CD4-positive, alpha-beta T cell treated with Interleukin-15 for 1 hour (primary cell): ENCODE data around the gene GABRB1.

Source experiments
- DNase-seq: peaks from one replicate; pipeline ENCODE4 v3.0.0-alpha.2; 2020

The GABRB1 gene

DNA sequence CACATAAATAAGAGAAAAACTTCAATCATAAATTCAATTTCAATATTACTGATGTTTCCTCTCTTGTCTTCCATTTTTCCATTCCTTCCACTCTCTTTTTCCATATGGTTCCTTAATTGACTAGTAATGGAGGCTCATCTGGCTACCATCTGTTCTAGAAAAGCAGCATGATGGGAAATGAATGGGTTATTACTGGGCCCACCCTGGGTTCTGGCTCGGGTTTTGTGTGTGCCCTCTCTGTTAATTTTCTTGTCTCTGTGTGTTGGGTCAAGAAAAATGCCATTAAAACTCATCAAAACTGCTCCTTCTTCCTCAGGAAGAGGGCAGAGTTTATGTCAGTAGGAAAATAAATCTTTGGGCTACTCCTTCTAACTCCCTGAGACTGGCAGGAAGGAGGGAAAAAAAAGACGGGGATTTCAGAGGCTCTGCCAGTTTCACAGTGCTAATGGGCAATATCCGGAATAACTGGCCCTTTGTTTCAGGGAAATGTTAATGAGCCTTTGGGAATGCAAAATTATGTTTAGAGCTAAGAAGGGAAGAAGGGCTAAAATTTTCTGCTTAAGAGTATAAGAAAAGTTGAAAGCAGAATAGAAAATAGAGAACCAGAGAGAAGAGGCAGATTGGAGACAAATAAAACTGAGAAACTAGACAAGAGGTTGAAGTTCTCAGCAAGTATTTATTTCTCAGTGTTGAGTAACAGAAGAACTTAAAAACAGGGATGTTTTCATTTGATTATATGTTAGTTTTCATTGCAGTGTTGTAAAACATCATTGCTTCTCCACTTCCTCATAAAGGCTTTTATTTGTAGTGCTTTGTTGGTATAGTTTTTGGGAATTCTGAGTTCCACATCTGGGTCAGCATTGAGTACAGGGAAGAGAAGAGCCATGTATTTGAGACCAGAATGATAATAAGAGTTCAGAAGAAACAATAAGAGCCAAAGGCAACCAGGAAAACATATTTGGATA lies 19.7 kb downstream of the GABRB1 start:
- DNase-seq = no peak

DNA sequence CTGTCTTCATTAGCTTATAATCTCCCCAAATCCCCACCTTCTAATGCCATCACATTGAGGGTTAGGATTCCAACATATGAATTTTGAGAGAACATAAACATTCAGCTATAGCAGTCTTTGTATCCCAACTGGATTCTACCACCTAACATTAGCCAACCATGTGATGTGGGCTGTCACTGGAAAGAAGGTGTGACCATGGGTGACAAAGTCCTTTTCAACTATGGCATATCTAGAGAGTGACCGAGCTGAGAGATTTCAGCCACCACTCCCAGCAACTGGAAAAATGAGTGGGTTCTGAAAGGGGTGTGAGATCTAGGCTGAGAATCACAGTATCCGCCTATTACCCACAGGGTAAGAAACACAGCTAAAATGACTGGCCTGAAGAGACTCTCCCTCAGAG lies 22.1 kb downstream of the GABRB1 start:
- DNase-seq = no peak

DNA sequence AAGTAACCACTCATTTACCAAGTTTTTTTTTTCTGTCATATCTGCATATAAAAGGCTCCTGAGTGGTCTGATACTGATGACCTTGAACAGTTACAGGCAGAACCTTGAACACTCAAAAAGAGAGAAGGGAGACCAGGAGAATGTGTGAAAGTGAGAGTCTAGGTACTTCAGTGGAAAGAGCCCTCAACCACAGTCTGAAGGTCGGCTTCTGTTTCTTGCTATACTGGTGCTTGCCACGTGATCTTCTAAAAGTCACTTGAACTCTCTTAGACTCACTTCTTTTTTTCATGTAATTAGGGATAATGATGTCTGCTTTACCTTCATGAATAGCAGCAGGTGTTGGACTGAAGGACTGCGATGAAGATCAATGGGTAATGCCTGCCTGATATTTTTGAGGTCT lies 22.8 kb downstream of the GABRB1 start:
- DNase-seq = no peak

DNA sequence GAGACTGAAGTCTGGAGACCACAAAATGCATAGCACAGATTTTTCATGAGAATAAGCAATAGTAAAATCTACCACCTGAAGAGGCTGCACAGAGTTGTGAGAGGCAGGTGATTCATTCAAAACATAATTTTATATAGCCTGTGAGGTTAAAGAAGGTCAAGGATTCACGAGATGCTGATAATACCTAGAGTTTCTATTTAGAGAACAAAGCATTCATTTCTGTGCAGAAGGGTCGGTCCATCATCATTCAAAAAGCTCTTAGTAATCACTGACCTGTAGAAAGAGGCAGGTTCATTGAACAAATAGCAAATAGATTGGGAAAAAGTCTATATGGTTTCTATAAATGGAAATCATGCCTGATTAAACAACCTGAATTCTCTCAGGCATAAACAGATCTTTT lies 26.6 kb downstream of the GABRB1 start:
- DNase-seq = no peak

DNA sequence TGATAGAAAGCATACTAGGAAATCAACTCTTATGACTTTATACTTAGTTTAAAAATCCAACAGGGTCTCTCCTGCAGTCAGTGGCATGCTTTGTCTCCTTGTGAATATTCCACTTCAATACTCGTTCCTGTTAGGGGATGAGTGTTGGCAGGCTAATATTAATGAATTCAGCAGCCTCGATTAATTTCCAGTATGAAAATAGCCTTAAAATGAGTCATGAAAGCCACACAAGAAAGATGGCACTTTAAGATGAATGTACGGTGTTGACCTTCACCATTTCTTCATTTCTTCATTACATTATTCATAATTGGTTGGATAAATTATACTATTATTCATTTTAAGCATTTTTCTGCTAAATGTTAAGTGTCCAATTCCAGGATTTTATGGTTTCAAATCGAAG lies 29.2 kb downstream of the GABRB1 start:
- DNase-seq = no peak

DNA sequence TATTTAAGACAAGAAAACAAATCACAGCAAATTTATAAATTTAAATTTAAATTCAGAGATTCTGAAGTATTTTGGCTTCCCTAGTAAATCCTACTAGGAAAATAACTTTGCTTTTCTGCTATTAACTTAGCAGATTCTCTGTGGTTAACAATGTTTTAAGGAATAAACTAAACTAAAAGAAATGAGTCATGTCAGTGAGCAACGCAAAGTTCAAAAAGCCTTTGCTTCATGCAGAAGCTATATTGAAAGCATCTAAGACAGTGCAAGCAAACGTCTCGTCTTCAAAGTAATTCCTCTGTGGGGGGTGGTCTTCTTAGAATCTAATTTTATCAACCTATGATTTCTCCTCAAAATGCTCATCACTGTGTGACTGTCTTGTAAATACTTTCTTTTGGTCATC lies 30.1 kb downstream of the GABRB1 start:
- no peak for DNase-seq

DNA sequence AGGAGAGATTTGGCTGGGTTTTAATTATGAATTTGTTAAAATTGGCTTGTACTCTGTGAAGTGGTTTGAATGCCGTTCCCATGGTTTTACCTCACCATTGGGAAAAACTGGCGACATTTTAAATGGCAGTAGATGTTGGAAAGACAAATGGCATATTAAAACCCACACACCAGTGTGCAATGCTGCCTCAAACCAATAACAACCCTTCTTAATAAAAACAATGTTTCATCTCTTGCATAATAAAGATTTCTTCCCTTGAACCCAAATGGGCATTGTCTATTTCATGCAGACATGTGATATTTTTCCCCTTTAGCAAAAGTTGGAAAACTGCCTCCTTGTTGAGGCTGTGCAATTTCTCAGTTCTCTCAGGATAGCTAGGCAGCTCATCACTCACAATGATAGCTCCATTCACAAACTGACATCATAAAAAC lies 33.7 kb downstream of the GABRB1 start:
- no peak for DNase-seq

DNA sequence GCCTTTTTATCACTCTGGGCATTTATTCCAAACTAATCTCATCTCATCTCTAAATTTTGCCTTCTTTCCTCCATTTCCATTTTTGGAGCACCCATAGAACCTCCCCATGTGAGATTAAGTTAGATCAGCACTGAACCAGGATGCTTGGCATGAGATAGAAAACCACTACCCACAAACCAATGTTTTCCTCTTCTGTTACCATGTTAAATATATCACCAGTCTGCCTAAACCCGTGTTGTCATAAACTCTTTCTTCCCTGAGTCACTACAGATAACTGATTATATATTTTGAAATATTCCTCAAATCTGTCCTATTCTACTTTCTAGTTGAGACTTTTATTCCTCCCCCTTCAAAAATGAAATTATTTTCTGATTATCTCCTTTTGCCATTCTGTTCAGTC lies 37.6 kb downstream of the GABRB1 start:
- DNase-seq = no peak

DNA sequence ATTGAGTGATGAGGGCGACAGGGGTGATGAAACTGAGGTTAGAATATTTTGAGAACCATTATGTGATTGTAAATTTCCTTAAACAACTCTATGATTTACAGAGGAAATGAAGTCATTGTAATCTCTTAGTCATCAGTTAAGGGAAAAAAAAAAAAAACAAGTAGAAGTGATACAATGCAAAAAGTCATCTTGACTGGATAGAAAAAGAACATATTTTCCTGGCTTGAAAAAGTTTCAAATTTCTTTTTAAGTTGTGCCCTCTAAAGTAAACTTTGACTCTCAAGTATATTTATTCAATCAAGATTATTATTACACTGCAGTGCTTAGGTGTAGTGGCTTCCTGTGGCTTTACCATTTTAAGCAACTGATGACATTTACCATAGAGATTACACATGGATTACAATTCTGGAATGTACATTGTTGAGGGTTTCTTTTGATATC lies 40.6 kb downstream of the GABRB1 start:
- no peak for DNase-seq

DNA sequence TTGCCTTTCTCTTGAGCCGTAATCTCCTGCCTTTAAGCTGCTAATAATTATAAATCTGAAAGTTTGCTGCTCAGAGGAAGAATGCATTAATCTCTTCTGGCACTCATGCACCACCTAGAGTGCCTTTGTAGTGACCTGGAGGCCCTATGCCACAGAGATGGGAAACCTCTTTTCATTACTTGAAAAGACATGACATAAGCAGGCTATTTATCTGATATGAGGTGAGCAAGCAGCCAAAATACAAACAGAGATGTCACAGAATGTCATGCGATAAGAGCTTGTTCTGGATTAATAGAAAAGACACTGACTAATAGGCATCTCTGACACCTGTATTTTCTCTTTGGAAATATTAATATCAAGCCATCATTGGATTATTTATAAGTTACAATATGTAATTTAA lies 42.3 kb downstream of the GABRB1 start:
- no peak for DNase-seq

DNA sequence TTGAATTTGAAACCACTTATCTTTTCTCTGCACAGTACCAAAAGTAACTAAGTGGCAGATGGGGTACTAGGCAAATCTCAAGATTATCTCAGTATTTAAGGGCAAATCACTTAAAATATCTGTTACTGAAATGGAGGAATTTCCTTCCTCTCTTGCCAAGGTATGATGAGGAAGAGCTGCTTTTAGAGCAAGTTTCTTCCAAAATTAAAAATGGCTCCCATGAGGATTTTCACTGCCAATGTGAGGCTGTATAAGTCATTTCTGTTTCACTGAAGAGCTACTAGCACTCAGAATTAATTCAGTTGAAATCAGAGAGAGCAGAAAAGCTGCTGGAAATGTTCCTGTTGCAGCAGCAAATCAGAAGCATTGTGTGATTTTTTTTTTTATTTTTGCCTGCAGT lies 43.4 kb downstream of the GABRB1 start:
- no peak for DNase-seq

DNA sequence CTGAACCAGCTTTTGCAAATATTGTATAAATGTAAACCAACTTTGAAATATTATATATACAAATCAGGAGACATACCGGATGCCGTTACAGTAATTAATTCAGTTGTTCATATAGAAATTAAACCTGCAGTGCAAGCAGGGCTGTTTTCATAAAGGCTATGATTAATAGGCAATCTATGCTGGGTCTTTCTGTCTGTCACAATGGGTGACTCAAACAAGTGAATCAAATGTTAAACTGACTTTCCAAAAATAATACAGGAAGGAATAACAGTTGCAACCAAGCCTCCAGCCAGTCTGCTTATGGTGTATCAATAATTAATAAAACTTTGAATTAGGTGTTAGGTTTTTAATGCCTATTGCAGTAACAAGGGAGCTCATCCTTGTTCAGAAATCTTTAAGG lies 43.9 kb downstream of the GABRB1 start:
- no peak for DNase-seq

DNA sequence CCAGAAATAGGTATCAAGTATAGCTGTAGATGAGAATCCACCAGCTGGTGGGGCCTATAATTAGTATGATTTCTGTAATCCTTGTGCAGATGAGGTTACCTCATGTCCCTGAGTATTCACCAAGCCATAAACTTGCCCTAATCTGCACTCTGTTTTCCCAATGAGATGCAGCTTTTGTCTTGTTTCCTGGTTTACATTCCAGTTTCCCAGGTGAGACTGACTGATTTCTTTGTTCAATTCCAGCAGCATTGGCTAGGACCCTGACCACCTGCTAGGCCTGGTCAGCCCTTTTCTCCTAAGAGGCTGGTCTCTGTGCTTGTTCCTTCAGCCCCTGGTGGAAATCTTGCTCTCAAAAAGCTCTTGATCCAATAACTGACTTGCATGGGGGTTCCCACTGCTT lies 44.6 kb downstream of the GABRB1 start:
- no peak for DNase-seq

DNA sequence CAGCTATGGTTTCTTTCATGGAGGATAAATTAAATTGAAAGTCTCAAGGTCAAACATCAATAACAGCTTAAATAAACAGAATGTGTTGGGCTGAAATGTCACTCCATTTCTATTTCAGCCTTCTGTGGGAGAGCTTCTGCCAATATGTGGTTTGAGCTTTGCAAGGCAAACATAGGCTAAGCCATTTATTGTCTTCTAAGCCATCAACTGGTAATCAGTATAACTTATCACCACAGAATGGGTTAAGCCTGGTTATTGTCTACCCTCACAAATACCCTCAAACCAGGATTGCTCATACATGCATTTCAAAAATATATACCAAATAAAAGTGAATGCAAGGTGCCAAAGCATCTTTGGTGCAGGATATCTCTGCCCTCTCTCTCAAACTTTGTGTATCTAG lies 52.7 kb downstream of the GABRB1 start:
- no peak for DNase-seq

DNA sequence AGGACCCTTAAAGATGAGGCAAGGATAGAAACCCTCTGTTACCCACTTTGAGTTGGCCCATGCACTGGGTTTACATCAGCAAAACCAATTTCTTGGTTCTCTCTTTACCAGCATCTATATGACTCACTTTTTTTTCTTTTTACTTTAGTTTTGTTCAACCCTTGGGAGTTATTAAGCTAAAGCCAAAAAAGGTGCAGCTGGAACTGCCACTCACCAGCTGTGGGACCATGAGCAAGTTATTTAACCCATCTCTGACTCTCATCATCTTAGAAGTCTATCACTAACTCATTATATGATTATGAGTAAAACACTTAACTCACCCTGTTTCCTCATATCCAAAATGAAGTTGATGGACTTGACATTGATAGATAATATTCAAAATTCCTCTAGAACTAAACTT lies 53.4 kb downstream of the GABRB1 start:
- DNase-seq = no peak

DNA sequence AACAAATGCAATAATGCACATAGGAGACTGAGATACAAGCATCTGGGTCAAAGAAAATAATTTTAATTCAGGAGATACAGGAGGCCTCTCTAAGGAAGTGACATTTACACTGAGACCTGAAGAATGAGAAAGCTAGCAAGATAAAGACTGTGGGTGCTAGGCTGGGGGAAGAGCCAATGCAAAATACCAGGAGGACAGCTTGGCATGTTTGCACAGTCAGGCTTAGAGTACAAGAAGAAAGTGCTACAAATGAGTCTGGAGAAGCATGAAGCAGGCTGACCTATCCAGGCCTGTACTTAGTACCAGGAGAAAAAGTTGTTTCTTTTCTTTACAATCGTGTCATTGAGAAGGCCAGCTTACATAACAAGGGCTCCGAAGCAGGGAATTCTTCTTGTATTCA lies 56.9 kb downstream of the GABRB1 start:
- no peak for DNase-seq

DNA sequence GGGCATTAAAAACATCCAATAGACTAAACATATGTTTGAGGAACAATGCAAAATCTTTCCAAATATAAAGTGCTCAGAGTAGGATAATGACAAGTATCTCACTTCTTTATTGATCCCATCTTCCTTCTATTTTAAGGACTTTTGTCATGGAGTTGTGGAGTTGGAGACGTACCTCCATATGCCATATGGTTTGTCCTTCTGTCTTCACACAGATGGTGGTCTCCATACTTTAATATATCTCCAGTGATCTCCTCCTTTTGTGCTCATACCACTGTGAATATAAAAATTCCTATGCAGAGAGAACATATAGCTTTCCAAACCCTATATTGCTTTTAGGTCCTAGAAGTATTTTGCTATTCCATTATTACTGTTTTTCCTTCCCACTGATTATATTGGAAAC lies 64.5 kb downstream of the GABRB1 start:
- no peak for DNase-seq

DNA sequence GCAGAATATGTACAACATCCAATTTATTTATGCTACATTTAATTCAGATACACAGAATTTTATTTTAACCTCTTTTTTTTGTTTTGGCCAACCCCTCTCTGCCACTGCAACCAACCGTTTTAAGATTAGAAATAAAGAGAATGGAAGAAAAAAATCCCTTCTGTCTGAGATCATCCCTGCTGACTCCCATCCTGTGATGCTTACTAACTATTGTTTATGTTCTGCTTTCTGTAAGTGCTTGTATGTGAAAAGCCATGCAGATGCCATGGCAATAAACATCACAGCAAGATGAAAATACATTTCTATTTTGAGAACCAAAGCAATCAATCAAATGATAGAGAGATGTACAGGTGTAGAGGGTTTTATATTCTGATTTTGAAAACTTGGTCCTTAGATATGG lies 70.1 kb downstream of the GABRB1 start:
- no peak for DNase-seq

DNA sequence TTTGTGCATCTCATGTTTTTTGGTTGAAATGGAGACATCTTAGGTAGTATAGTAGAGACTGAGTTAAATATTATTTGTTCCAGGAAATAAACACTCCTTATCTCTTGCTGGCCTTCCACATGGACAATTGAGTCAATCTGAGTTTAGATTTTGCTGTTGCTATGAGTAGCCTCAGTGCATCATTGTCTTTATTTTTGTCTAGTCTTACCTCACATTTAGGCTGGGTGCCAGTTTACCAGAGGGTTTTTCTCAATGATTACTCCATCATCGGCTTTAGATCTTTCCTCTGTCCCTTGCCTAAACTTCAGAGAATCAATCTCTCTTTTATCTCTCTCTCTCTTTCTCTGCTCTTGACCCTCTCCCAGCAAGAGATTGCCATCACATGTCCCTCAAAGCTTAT lies 73.6 kb downstream of the GABRB1 start:
- DNase-seq = no peak

DNA sequence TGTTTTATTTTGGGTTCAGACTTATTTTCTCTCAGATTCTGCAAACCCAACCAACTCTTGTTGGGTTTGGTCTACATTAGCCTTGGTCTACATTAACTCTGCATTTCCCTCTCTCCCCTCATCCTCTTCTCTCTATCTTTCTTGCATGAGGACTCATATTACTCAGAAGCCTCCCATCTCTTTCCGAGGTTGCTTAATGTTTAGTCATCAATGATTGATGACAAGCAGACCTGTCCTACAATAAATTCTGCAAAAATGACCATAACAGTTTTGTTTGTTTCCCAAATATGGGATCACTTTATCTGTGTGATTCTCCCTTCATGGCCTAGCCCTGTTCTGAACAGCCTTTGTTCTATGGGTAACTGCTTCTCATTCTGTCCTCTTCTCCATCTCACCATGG lies 75.2 kb downstream of the GABRB1 start:
- DNase-seq = no peak

DNA sequence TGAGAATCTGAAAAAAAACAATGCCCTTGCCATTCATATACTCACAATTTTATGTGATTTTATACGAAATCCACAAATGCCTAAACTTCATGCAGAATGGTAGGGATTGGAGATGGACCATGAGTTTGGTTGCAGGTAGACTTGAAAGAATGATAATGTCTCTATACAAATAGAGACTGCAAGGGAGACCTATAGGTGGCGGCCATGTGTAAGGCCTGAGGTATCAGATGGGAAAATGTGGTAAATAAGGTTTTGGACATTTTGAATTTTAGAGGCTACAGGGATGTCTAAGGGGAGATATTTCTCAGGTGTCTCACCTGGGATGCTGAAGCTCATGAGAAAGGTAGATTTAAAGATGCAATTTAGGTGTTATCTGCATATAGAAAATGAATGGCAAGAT lies 78.0 kb downstream of the GABRB1 start:
- DNase-seq = no peak

DNA sequence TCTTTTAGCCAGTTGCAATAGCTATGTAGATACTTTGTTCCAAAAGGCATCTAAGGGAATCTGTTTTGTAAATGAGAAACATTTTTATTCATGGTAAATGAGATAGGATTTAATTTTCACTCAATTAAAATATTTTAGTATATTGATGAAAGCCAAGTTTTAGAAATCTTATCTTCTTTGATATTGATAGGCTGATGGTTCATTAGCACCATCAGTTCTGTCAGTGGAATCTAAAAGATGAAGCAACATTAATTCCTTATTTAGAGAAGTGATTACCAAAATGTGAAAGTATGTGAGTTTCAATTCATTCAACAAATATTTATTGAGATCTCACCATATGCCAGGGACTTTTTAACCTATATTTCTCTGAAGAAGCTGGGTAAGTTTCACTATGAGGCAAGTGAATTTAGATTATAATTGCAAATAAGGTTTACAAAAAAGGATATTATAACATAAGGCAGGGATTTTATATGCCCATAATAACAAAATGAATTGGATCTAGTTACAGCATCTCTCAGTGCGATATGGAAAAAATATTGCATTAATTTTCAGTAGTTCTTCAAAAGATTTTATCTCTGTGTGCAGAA lies 79.3 kb downstream of the GABRB1 start:
- no peak for DNase-seq

DNA sequence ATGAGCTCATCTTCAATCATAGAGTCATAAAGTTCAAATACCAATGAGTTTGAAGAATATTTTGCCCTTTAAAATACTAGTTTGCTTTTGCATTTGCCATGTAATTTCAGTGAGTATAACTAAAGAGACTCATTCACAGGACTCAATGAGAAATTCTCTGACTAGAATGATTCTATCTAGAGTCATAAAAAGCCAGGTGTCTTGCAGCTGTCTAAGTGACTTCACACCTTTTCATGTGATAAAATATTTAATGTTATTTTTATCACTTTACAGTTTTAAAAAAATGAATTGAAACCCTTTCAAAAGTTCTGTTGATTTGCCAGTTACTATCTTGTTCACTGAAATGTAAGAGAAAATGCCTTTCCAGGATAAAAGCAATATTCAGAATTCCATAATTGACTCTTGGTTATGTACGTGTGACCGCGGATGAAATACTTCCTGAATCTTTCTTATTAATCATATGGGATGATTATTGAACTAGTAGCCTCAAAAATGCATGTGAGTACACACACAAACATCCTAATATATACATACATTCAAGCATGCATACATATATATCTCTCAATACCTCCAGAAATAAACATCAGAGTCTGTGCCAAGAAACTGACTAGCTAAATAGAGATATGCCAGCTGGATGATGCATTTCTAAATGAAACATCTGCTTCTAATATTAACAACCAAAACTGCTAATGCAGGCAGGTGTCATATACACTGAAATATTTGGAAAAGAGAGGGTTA lies 87.0 kb downstream of the GABRB1 start:
- DNase-seq = no peak

DNA sequence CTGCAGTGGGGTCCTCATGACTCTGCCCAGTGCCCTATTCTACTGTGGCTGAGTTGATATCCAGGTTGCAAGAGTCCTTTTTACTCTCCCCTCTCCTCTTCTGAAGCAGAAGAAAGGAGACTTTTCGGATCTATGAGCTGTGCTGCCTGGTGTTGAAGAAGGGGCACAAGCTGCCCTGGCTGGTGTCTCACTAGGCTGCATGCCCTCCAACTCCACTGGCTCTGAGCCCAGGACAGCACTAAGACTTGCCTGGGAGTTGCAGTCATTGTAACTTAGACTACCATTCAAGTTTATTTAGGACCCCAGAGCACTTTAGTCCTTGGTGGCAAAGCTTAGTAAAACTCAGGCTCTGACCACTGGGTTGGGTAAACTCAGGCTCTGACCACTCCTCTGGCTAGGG lies 89.4 kb downstream of the GABRB1 start:
- DNase-seq = no peak
